Rectal smooth muscle tissue (tissue), 1 donor: ENCODE measurements around the gene AGBL3.
"Not testable (repeated sequence)": the region's sequence is repeated elsewhere in the genome, so short reads cannot be mapped to it uniquely, and the experiment has no call there.

ENCODE experiments used
- H3K27ac ChIP-seq: one replicate; pipeline ENCODE4 v1.7.0; 2013; ENCODE audit warnings: low read depth, low read length, inconsistent platforms
- H3K27me3 ChIP-seq: one replicate; pipeline ENCODE4 v1.7.0; 2013; ENCODE audit warnings: low read length; ENCODE audit not compliant: control insufficient read depth, insufficient read depth
- H3K36me3 ChIP-seq: one replicate; pipeline ENCODE4 v1.7.0; 2013; ENCODE audit warnings: low read length; ENCODE audit not compliant: control insufficient read depth, insufficient read depth
- H3K4me1 ChIP-seq: one replicate; pipeline ENCODE4 v1.7.0; 2013; ENCODE audit warnings: low read length; ENCODE audit not compliant: control insufficient read depth, insufficient read depth
- H3K4me3 ChIP-seq: one replicate; pipeline ENCODE4 v1.7.0; 2013; ENCODE audit warnings: low read length
- H3K9ac ChIP-seq: one replicate; pipeline ENCODE4 v1.7.0; 2013; ENCODE audit warnings: low read length

Gene AGBL3

DNA sequence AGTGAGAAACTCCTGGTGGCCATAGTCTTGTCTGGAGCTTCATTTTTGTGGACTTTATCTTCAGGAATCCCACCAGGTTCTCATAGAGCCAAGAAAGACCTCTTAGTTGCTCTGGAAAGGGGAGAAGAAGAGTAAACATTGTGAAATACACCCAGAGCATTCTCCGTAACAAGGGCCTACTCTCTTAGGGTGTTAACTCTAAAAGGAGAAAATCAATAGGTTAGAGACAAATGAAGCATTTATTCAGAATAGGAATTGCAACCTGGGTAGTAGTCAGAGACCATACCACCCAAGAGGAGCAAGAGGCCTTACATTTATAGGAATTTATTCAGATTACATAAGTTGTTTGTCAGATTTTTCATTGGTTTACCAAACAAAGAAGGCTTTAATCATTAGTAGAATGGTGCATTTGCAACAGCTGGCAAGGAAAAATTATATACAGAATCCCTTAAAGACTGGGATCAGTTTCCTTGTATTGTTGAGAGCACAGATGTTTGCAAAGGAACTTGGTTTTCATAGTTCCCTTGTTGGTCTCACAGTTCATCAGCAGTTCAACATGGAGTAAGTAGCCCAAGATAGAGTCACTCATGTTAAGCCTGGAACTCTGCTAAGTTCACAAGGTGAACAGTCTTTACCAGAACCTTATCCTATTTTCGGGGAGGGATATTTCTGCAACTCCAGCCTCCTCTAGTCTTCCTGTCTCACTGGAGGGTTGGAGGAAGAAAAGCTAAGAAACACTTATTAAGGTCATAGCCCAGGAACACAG lies 108.3 kb downstream of the AGBL3 start:
- Histone ChIP-seq H3K36me3 (no peaks in the 10 kb centered on the region), H3K9ac (no peak overlapping the region), H3K4me1 (no peaks in the 10 kb centered on the region), H3K4me3 (no peak overlapping the region), H3K27me3 (no peaks in the 10 kb centered on the region), H3K27ac (no peak overlapping the region)

DNA sequence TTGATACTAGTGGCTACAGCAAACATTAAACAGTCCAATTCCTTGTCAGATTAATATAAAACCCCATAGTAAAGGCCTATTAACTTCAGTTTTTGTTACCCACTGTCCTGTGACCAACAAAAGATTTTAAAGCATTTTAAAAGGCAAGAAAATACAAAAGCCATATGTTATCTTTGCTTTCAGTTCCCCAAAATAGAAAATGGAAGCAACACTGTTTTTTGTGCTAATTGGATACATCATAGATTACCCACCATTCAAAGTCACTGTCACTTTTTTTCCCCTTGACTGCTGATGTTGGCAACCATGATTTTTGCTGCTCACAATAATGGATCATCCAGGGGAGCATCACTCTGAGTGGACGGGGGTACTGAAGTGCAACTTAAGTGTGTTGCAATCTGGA lies 109.1 kb downstream of the AGBL3 start:
- no peak overlapping the region for H3K27ac ChIP-seq
- H3K9ac ChIP-seq = no peak overlapping the region
- no peaks in the 10 kb centered on the region for H3K36me3 ChIP-seq
- no peaks in the 10 kb centered on the region for H3K27me3 ChIP-seq
- H3K4me1 ChIP-seq = no peaks in the 10 kb centered on the region
- no peak overlapping the region for H3K4me3 ChIP-seq

DNA sequence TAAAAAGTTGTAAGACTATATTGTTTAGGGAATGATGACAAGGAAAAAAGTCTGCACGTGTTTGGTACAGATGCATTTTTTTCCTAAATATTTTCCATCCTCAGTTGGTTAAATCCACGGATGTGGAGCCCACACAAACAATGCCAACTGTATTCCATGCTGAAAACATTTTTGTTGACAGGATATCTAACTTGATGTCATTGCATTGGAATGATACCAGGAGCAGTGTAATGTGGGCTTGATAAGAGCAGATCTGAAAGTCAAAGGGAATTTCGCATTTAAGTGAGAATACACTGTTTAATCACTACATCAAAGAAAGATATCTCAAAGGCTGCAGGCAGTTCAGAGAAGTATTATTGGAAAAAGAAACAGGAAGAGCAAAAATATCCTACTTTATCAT lies 112.1 kb downstream of the AGBL3 start:
- Histone ChIP-seq H3K27me3 (no peaks in the 10 kb centered on the region), H3K36me3 (no peaks in the 10 kb centered on the region), H3K9ac (no peak overlapping the region), H3K4me1 (no peaks in the 10 kb centered on the region), H3K4me3 (no peak overlapping the region), H3K27ac (no peak overlapping the region)

DNA sequence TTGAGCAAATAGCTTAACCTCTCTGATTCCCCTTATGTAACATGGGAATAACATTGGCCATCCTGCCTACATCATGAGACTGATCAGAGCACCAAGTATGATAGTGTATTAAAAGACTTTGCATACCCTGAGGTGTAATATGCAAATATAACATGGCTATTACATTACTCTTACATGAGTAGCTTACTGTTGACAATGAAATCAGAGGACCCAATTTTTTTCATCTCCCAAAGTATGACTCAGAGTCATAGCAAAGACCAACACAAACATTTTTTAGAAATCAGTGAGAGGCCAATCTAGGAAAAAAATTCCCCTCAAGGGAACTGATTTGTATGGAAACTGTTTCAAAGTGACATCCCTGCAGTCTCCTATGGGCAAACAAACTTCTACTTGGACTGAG lies 114.5 kb downstream of the AGBL3 start:
- no peaks in the 10 kb centered on the region for H3K4me1 ChIP-seq
- no peak overlapping the region for H3K27ac ChIP-seq
- no peaks in the 10 kb centered on the region for H3K27me3 ChIP-seq
- H3K4me3 ChIP-seq = no peak overlapping the region
- H3K36me3 ChIP-seq = no peaks in the 10 kb centered on the region
- H3K9ac ChIP-seq = no peak overlapping the region

DNA sequence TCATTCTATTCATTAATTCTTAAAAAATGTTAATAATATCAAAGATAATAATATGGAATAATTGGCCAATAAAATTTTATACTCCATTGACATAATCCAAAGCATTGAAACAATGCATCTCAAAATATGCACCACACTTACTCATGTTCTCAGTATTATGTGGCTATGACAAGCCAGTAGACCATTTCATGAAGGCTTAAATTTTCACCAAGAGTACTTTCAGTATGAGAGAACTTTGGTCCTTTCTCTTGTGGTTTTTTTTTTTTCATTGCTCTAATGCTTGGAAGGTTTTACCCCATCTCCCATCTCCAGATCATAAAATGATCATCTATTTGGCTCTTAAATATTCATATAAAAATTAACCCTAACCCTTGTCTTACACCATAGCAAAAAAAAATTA lies 116.1 kb downstream of the AGBL3 start:
- Histone ChIP-seq H3K9ac (no peak overlapping the region), H3K4me3 (no peak overlapping the region)

DNA sequence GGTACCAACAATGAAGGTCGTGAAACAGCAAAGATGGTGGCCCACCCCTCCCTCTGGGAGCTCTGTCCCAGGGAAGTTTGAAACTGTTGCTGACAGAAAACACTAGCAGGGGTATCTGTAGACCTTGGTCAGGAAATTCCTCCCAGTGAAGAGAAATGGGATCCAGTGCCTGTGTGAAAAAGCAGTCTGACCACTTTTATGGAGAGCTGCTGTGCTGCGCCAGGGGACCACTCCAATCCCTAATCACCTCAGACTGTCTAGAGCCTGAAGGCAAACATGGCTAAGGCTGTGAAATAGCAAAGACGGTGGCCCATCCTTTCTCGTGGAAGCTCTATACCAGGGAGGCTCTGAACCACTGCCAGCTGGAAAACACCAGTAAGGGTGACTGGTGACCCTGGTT lies 123.3 kb downstream of the AGBL3 start:
- Histone ChIP-seq H3K9ac (no peak overlapping the region), H3K27me3 (no peaks in the 10 kb centered on the region), H3K4me1 (no peaks in the 10 kb centered on the region), H3K36me3 (no peaks in the 10 kb centered on the region), H3K4me3 (no peak overlapping the region), H3K27ac (no peak overlapping the region)

More for the DNA sequence above, 116.1 kb downstream of the AGBL3 start:
- no peaks in the 10 kb centered on the region for H3K4me1 ChIP-seq
- no peak overlapping the region for H3K27ac ChIP-seq
- no peaks in the 10 kb centered on the region for H3K27me3 ChIP-seq
- no peaks in the 10 kb centered on the region for H3K36me3 ChIP-seq

DNA sequence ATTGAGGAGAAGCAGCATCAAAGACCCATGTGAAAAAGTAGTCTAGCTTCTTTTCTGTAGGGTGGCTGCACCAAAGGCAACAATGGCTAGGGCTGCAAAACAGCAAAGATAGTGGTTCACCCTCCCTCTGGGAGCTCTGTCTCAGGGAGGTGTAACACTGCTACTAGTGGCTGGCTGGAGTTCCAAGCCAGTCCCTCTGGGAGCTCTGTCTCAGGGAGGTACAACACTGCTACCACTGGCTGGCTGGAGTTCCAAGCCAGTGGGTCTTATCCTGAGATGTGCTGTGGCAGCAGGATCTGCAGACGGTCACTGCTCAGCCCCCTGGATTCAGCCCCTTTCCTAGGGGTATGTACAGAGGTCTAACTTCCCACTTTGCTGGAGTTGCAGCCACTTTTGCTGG lies 123.7 kb downstream of the AGBL3 start:
- H3K4me1 ChIP-seq = no peaks in the 10 kb centered on the region
- no peak overlapping the region for H3K27ac ChIP-seq
- H3K36me3 ChIP-seq = no peaks in the 10 kb centered on the region
- H3K4me3 ChIP-seq = no peak overlapping the region
- no peak overlapping the region for H3K9ac ChIP-seq
- no peaks in the 10 kb centered on the region for H3K27me3 ChIP-seq

DNA sequence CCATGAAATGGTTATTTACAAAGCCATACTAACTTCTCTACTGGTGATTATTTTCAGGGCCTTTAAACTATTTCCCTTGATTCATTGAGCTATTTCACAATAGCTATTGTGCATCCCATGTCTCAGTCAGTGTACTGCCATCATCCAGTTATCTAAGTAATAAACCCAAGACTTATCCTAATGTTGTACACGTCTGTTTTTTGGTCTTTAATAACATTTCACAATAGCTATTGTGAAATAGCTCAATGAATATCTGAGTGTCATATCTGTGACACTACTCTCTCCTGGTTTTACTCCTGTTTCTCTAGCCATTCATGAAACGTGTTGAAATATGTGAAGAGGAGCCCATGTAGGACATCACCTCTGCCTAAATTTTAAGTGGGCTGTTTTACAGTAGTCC lies 125.1 kb downstream of the AGBL3 start:
- no peak overlapping the region for H3K27ac ChIP-seq
- H3K9ac ChIP-seq = no peak overlapping the region
- no peak overlapping the region for H3K4me3 ChIP-seq
- H3K36me3 ChIP-seq = no peaks in the 10 kb centered on the region
- no peaks in the 10 kb centered on the region for H3K4me1 ChIP-seq
- H3K27me3 ChIP-seq = no peaks in the 10 kb centered on the region

DNA sequence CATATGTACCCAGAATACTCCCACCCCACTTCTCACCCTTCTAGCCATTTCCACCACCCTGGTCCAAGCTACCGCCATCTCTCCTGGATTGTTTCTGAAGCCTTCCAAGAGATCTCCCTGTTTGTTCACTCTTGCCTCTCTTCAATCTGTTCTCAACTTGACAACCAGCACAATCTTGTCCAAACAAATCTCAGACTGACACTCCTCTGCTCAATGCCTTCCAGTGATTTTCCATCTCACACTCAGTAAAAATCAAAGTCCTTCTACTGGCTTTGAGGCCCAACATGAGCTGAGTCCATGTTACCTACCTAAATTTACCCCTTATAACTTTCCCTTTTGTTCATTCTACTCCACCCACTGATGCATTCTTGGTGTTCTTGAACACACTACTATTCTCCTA lies 128.3 kb downstream of the AGBL3 start:
- H3K36me3 ChIP-seq = no peaks in the 10 kb centered on the region
- no peak overlapping the region for H3K9ac ChIP-seq
- H3K27me3 ChIP-seq = no peaks in the 10 kb centered on the region
- H3K4me1 ChIP-seq = no peaks in the 10 kb centered on the region
- no peak overlapping the region for H3K4me3 ChIP-seq
- H3K27ac ChIP-seq = no peak overlapping the region

DNA sequence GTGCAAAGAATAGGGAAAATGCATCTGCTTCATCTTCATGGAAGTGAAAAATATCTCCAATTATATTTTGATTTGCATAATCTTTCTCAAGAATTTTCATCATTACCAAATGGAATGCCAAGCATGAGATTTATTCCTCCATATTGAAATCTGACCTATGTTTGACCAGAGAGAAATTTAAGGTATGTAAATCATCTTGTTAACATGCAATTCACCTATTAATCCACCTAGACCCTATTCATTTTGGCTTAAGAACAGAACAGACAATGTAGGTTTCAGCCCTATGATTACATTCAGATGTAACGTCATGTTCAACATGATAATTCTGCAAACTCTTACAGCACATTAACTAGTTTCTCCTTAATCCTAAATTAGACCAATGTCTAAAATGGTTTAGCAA lies 130.8 kb downstream of the AGBL3 start:
- Histone ChIP-seq H3K4me3 (no peak overlapping the region), H3K27ac (no peak overlapping the region), H3K36me3 (no peaks in the 10 kb centered on the region), H3K27me3 (no peaks in the 10 kb centered on the region), H3K9ac (no peak overlapping the region), H3K4me1 (no peaks in the 10 kb centered on the region)

DNA sequence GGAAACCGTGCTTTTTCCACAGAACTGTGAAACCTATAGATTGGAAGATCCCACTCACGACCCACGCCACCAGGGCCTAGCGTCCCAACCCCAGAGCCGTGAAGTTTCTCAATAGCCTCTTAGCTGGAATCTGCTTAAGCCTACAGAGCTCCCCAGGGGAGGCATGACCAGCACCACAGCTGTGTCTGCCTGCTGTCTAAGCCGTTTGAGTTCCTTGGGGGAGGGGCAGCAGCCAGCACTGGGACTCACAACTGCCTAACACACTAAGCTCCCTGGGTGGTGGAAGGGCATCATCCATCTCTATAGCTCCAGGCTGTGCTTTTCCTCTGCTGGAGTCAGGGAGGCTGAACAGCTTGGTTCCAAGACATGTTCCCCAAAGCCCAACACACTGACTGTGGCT lies 135.6 kb downstream of the AGBL3 start:
- Histone ChIP-seq H3K27me3 (no peaks in the 10 kb centered on the region), H3K9ac (no peak overlapping the region), H3K4me1 (no peaks in the 10 kb centered on the region), H3K27ac (no peak overlapping the region), H3K4me3 (no peak overlapping the region), H3K36me3 (no peaks in the 10 kb centered on the region)

DNA sequence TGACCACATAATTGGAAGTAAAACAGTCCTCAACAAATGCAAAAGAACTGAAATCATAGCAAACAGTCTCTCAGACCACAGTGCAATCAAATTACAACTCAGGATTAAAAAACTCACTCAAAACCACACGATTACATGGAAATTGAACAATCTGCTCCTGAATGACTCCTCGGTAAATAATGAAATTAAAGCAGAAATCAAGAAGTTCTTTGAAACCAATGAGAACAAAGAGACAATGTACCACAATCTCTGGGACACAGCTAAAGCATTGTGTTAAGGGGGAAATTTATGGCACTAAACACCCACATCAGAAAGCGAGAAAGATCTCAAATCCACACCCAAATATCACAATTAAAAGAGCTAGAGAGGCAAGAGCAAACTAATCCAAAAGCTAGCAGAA lies 138.3 kb downstream of the AGBL3 start:
- H3K4me3 ChIP-seq, H3K27me3 ChIP-seq, H3K4me1 ChIP-seq, H3K9ac ChIP-seq, H3K27ac ChIP-seq, H3K36me3 ChIP-seq: not testable (repeated sequence)

DNA sequence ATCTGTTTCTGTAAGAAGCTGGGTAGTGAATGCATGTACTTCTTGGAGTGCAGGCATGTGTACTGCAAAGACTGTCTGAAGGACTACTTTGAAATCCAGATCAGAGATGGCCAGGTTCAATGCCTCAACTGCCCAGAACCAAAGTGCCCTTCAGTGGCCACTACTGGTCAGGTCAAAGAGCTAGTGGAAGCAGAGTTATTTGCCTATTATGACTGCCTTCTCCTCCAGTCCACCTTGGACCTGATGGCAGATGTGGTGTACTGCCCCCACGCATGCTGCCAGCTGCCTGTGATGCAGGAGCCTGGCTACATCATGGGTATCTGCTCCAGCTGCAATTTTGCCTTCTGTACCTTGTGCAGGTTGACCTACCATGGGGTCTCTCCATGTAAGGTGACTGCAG lies 142.6 kb downstream of the AGBL3 start:
- Histone ChIP-seq H3K27ac (no peak overlapping the region), H3K4me1 (no peaks in the 10 kb centered on the region), H3K9ac (no peak overlapping the region), H3K36me3 (no peaks in the 10 kb centered on the region), H3K4me3 (no peak overlapping the region), H3K27me3 (no peaks in the 10 kb centered on the region)
